Naive thymus-derived CD4-positive, alpha-beta T cell (primary cell): ENCODE results near the gene SLC38A2. TPM values are rescaled to one million over a fixed set of nuclear protein-coding genes. Genes with fewer than 3 reads are reported as not detected.

Experiments
- ATAC-seq: fragments of 150-1000 bp; cut with Tn5 transposase; 2 replicates; pipeline ENCODE4 v1.10.0; 2021; ENCODE audit warnings: mild to moderate bottlenecking, moderate library complexity
- CTCF ChIA-PET: fragments of 350-600 bp; sonication (Branson Sonifier 250); formaldehyde crosslinking; loops from one replicate; lab custom pipeline; 2021; ENCODE audit warnings: antibody characterized with exemption; lab: Charles Lee
- POLR2A ChIA-PET: fragments of 350-600 bp; sonication (Branson Sonifier 250); formaldehyde crosslinking; loops from one replicate; lab custom pipeline; 2021; ENCODE audit warnings: antibody characterized with exemption, inconsistent platforms; lab: Charles Lee
- DNase-seq, 9 donors: peaks; one replicate each; pipeline versions ENCODE4 v3.0.0 to v3.0.0-alpha.2; 2020 to 2022; ENCODE audit warnings: mixed read lengths in 1 of 9
- H3K27ac ChIP-seq: one replicate; pipeline ENCODE4 v1.7.0; 2013; ENCODE audit warnings: mild to moderate bottlenecking, low read depth, low read length, moderate library complexity
- H3K27me3 ChIP-seq, 2 donors: one replicate each; pipeline ENCODE4 v1.7.0; 2013; ENCODE audit warnings: low read length in 2 of 2, mild to moderate bottlenecking in 2 of 2, moderate library complexity in 2 of 2; ENCODE audit not compliant: control insufficient read depth in 2 of 2, insufficient read depth in 2 of 2
- H3K36me3 ChIP-seq, 3 experiments: 1 replicate in 2 of 3; 2 replicates in 1 of 3; pipeline ENCODE4 v1.7.0; 2013; ENCODE audit warnings: low read length in 3 of 3, mild to moderate bottlenecking in 3 of 3, moderate library complexity in 1 of 3; ENCODE audit not compliant: insufficient read depth in 3 of 3, control insufficient read depth in 2 of 3
- H3K4me1 ChIP-seq, 2 donors: one replicate each; pipeline ENCODE4 v1.7.0; 2013; ENCODE audit warnings: low read length in 2 of 2, mild to moderate bottlenecking in 2 of 2, moderate library complexity in 1 of 2; ENCODE audit not compliant: control insufficient read depth in 2 of 2, insufficient read depth in 2 of 2
- H3K4me3 ChIP-seq: 2 replicates; pipeline ENCODE4 v1.7.0; 2013; ENCODE audit warnings: mild to moderate bottlenecking, low read length
- H3K9me3 ChIP-seq, 3 experiments: 1 replicate in 2 of 3; 2 replicates in 1 of 3; pipeline ENCODE4 v1.7.0; 2013; ENCODE audit warnings: low read length in 3 of 3; ENCODE audit not compliant: control insufficient read depth in 2 of 3
- H3K27ac Mint-ChIP-seq, 9 donors: one replicate each; pipeline ENCODE4 v1.8.0; 2020 to 2022; ENCODE audit warnings: mixed read lengths in 9 of 9, mild to moderate bottlenecking in 8 of 9, moderate library complexity in 5 of 9, inconsistent platforms in 2 of 9
- H3K27me3 Mint-ChIP-seq, 5 donors: one replicate each; pipeline ENCODE4 v1.8.0; 2021 to 2022; ENCODE audit warnings: mixed read lengths in 5 of 5, mild to moderate bottlenecking in 1 of 5
- H3K36me3 Mint-ChIP-seq, 5 donors: one replicate each; pipeline ENCODE4 v1.8.0; 2020 to 2022; ENCODE audit warnings: mixed read lengths in 5 of 5, mild to moderate bottlenecking in 3 of 5, inconsistent platforms in 1 of 5
- H3K4me1 Mint-ChIP-seq, 7 donors: one replicate each; pipeline ENCODE4 v1.8.0; 2020 to 2022; ENCODE audit warnings: mixed read lengths in 7 of 7, mild to moderate bottlenecking in 3 of 7, inconsistent platforms in 1 of 7
- H3K4me3 Mint-ChIP-seq, 10 donors: one replicate each; pipeline ENCODE4 v1.8.0; 2020 to 2022; ENCODE audit warnings: mild to moderate bottlenecking in 10 of 10, mixed read lengths in 10 of 10, moderate library complexity in 6 of 10, inconsistent platforms in 2 of 10
- H3K9me3 Mint-ChIP-seq, 11 donors: one replicate each; pipeline ENCODE4 v1.8.0; 2020 to 2022; ENCODE audit warnings: mixed read lengths in 11 of 11, mild to moderate bottlenecking in 4 of 11, inconsistent platforms in 1 of 11, moderate library complexity in 1 of 11
- intact Hi-C, 2 donors: fragments of 100-400 bp; cut with micrococcal nuclease; formaldehyde crosslinking; loops; one replicate each; pipeline ENCODE4 v1.15.1; 2023
- polyA plus RNA-seq, 2 donors: library from polyadenylated mRNA; unstranded; fragments of 300-500 nt; fragmentation: Illumina TruSeq; gene quantifications; one replicate each; pipeline ENCODE4 v1.2.3, GENCODE V29; 2021
- total RNA-seq, 6 experiments: library from RNA in 5 of 6; stranded (reverse) in 5 of 6; gene quantifications; 1 replicate in 5 of 6; 2 replicates in 1 of 6; pipeline ENCODE4 v1.2.3 and lab custom pipeline; 2021 to 2026

The SLC38A2 gene
- total and polyA plus RNA-seq, 7 experiments from 2014 or later, result 61.5 to 269 (median 172) TPM

- Mint-ChIP-seq H3K27ac (peak overlapping the region in 5 of 9 donors; percentile 1 to 82 (median 29)), H3K27me3 (no peaks in the 10 kb centered on the region), H3K4me3 (no peak overlapping the region), H3K36me3 (peaks cover 12 to 42% (median 31%) of the 10 kb centered on the region in 5 donors), H3K4me1 (peaks cover 18 to 54% (median 33%) of the 10 kb centered on the region in 7 donors), H3K9me3 (no peaks in the 10 kb centered on the region)
- Histone ChIP-seq H3K27me3 (no peaks in the 10 kb centered on the region), H3K36me3 (peaks cover 1 to 36% (median 27%) of the 10 kb centered on the region in 3 experiments), H3K9me3 (no peaks in the 10 kb centered on the region), H3K4me1 (peaks cover 0 to 4% of the 10 kb centered on the region in 2 donors), H3K27ac (no peak overlapping the region), H3K4me3 (no peak overlapping the region)
- ATAC-seq (peak; percentile 36), DNase-seq (no peak)
- ChIA-PET CTCF (interaction anchor here (1.1 kb wide), 1 partner anchor 304 kb away, joined by 4 read pairs; no protein-coding TSS in a partner anchor), POLR2A (interaction anchor here (0.8 to 2.1 kb wide), 8 partner anchors 9 to 166 kb away, joined by 3 to 9 read pairs (median 4); no protein-coding TSS in a partner anchor)
- intact Hi-C loops, result no loop called here
Observed at GRCh38 chr12:46357438-46358324, 14.9 kb downstream of the SLC38A2 start.

GRCh38 chr12:46356655-46357437, 15.7 kb downstream of the SLC38A2 start:
- intact Hi-C loops, result no loop called here
- no peaks in the 10 kb centered on the region for H3K9me3 ChIP-seq
- DNase-seq (no peak), ATAC-seq (no peak)
- Mint-ChIP-seq H3K36me3 (peaks cover 6 to 34% (median 25%) of the 10 kb centered on the region in 5 donors), H3K9me3 (no peaks in the 10 kb centered on the region), H3K4me3 (no peak overlapping the region), H3K27me3 (no peaks in the 10 kb centered on the region), H3K27ac (peak overlapping the region in 6 of 9 donors; percentile 1 to 48 (median 26)), H3K4me1 (peaks cover 11 to 46% (median 25%) of the 10 kb centered on the region in 7 donors)
- POLR2A ChIA-PET, result interaction anchor here (0.8 to 2.1 kb wide), 9 partner anchors 7 to 167 kb away, joined by 3 to 9 read pairs (median 4); no protein-coding TSS in a partner anchor
- no peak overlapping the region for H3K4me3 ChIP-seq
- H3K27me3 ChIP-seq, result no peaks in the 10 kb centered on the region
- CTCF ChIA-PET, result interaction anchor here (0.6 to 1.2 kb wide), 4 partner anchors 14 to 305 kb away, joined by 3 to 4 read pairs (median 4); no protein-coding TSS in a partner anchor
- peaks cover 0 to 29% (median 20%) of the 10 kb centered on the region in 3 experiments for H3K36me3 ChIP-seq
- H3K27ac ChIP-seq, result no peak overlapping the region
- H3K4me1 ChIP-seq, result no peaks in the 10 kb centered on the region

- Mint-ChIP-seq H3K36me3 (peaks cover 0 to 17% (median 10%) of the 10 kb centered on the region in 5 donors), H3K27ac (peak overlapping the region in 1 of 9 donors; percentile 75), H3K27me3 (no peaks in the 10 kb centered on the region), H3K4me3 (no peak overlapping the region), H3K4me1 (peaks cover 2 to 31% (median 12%) of the 10 kb centered on the region in 7 donors), H3K9me3 (peaks cover 0 to 4% (median 0%) of the 10 kb centered on the region in 11 donors)
- ATAC-seq, result no peak
- DNase-seq, result no peak
- no peaks in the 10 kb centered on the region for H3K27me3 ChIP-seq
- intact Hi-C loops, result loop anchor here (1.0 to 5.0 kb wide), 4 partner anchors 16 to 308 kb away; no protein-coding TSS in a partner anchor
- ChIA-PET POLR2A (interaction anchor here (1.4 kb wide), 1 partner anchor 32 kb away, joined by 5 read pairs; no protein-coding TSS in a partner anchor), CTCF (no interaction called here)
- H3K27ac ChIP-seq, result no peak overlapping the region
- peaks cover 0 to 2% of the 10 kb centered on the region in 2 donors for H3K4me1 ChIP-seq
- H3K9me3 ChIP-seq, result no peaks in the 10 kb centered on the region
- no peak overlapping the region for H3K4me3 ChIP-seq
- H3K36me3 ChIP-seq, result peaks cover 0 to 11% (median 3%) of the 10 kb centered on the region in 3 experiments
Observed at GRCh38 chr12:46354802-46355199, 17.8 kb downstream of the SLC38A2 start.

- Mint-ChIP-seq H3K27ac (peak overlapping the region in 4 of 9 donors; percentile 29 to 75 (median 54)), H3K9me3 (peaks cover 0 to 7% (median 0%) of the 10 kb centered on the region in 11 donors), H3K4me1 (peaks cover 6 to 32% (median 15%) of the 10 kb centered on the region in 7 donors), H3K27me3 (no peaks in the 10 kb centered on the region), H3K4me3 (no peak overlapping the region), H3K36me3 (peaks cover 0 to 12% (median 8%) of the 10 kb centered on the region in 5 donors)
- no peak for DNase-seq
- H3K27me3 ChIP-seq, result no peaks in the 10 kb centered on the region
- peak; percentile 38 for ATAC-seq
- no peak overlapping the region for H3K27ac ChIP-seq
- H3K36me3 ChIP-seq, result peaks cover 0 to 6% (median 0%) of the 10 kb centered on the region in 3 experiments
- no peak overlapping the region for H3K4me3 ChIP-seq
- ChIA-PET CTCF (interaction anchor here (0.6 to 1.2 kb wide), 5 partner anchors 11 to 630 kb away, joined by 3 to 4 read pairs (median 3); no protein-coding TSS in a partner anchor), POLR2A (interaction anchor here (0.5 to 1.4 kb wide), 4 partner anchors 15 to 969 kb away, joined by 3 to 5 read pairs (median 3); no protein-coding TSS in a partner anchor)
- H3K9me3 ChIP-seq, result no peaks in the 10 kb centered on the region
- intact Hi-C loops, result loop anchor here (1.0 to 5.0 kb wide), 4 partner anchors 17 to 308 kb away; no protein-coding TSS in a partner anchor
- H3K4me1 ChIP-seq, result peaks cover 0 to 7% of the 10 kb centered on the region in 2 donors
Observed at GRCh38 chr12:46354111-46354801, 18.3 kb downstream of the SLC38A2 start.

- ChIA-PET POLR2A (interaction anchor here (1.1 kb wide), 1 partner anchor 323 kb away, joined by 5 read pairs; no protein-coding TSS in a partner anchor), CTCF (interaction anchor here (0.7 to 1.0 kb wide), 3 partner anchors 10 to 672 kb away, joined by 3 to 4 read pairs (median 3); no protein-coding TSS in a partner anchor)
- DNase-seq (no peak), ATAC-seq (no peak)
- peak overlapping the region in 1 of 9 donors; percentile 34 for H3K27ac Mint-ChIP-seq
- Histone ChIP-seq H3K9me3 (no peaks in the 10 kb centered on the region), H3K4me3 (no peak overlapping the region), H3K36me3 (no peaks in the 10 kb centered on the region), H3K27ac (no peak overlapping the region), H3K4me1 (peaks cover 0 to 7% of the 10 kb centered on the region in 2 donors), H3K27me3 (no peaks in the 10 kb centered on the region)
- H3K27me3 Mint-ChIP-seq, result no peaks in the 10 kb centered on the region
- peaks cover 8 to 33% (median 18%) of the 10 kb centered on the region in 7 donors for H3K4me1 Mint-ChIP-seq
- peaks cover 0 to 7% (median 0%) of the 10 kb centered on the region in 11 donors for H3K9me3 Mint-ChIP-seq
- intact Hi-C loops, result loop anchor here in 1 of 2 donors (5.0 kb wide), 1 partner anchor 310 kb away; no protein-coding TSS in a partner anchor
- peaks cover 0 to under 1% (median 0%) of the 10 kb centered on the region in 5 donors for H3K36me3 Mint-ChIP-seq
- H3K4me3 Mint-ChIP-seq, result no peak overlapping the region
Observed at GRCh38 chr12:46351886-46352650, 20.5 kb downstream of the SLC38A2 start.
